Cerebellar nuclear complex (tissue), 1 donor: ENCODE data around the gene MAPRE2.

Experiments used
- DNase-seq, 2 experiments: peaks; one replicate each; lab custom pipeline; 2025; lab: John Stamatoyannopoulos, UW

Gene MAPRE2

GRCh38 chr18:35040988-35041814, at the start of gene MAPRE2:
Gene MAPRE2 (plus strand): TSS chr18:35041413. CDS start chr18:35041540, 127 bp downstream.
- peak; percentile 90 to 91 for DNase-seq

- no peak for DNase-seq
Observed at GRCh38 chr18:34991561-34991960, 49.7 kb upstream of the MAPRE2 start.

- no peak for DNase-seq
Observed at GRCh38 chr18:34993289-34993688, 47.9 kb upstream of the MAPRE2 start.

- DNase-seq: no peak
Observed at GRCh38 chr18:34995746-34996145, 45.5 kb upstream of the MAPRE2 start.

GRCh38 chr18:34998661-34999060, 42.6 kb upstream of the MAPRE2 start:
- no peak for DNase-seq

GRCh38 chr18:34999756-35000289, 41.4 kb upstream of the MAPRE2 start:
- no peak for DNase-seq

GRCh38 chr18:35000457-35000856, 40.8 kb upstream of the MAPRE2 start:
- DNase-seq: no peak

- no peak for DNase-seq
Observed at GRCh38 chr18:35002120-35002519, 39.1 kb upstream of the MAPRE2 start.

- DNase-seq: peak in 1 of 2 experiments; percentile 32
Observed at GRCh38 chr18:35005963-35006577, 35.1 kb upstream of the MAPRE2 start.

- no peak for DNase-seq
Observed at GRCh38 chr18:35010156-35010555, 31.1 kb upstream of the MAPRE2 start.

GRCh38 chr18:35010993-35011392, 30.2 kb upstream of the MAPRE2 start:
- DNase-seq: no peak

GRCh38 chr18:35019933-35020332, 21.3 kb upstream of the MAPRE2 start:
- no peak for DNase-seq

- DNase-seq: no peak
Observed at GRCh38 chr18:35022426-35023001, 18.7 kb upstream of the MAPRE2 start.

- DNase-seq: no peak
Observed at GRCh38 chr18:35024196-35024595, 17.0 kb upstream of the MAPRE2 start.

- no peak for DNase-seq
Observed at GRCh38 chr18:35024965-35025364, 16.2 kb upstream of the MAPRE2 start.

GRCh38 chr18:35026407-35027061, 14.7 kb upstream of the MAPRE2 start:
- DNase-seq: peak in 1 of 2 experiments; percentile 34

GRCh38 chr18:35027206-35027605, 14.0 kb upstream of the MAPRE2 start:
- no peak for DNase-seq

- DNase-seq: no peak
Observed at GRCh38 chr18:35028536-35028935, 12.7 kb upstream of the MAPRE2 start.

- no peak for DNase-seq
Observed at GRCh38 chr18:35029103-35029502, 12.1 kb upstream of the MAPRE2 start.

- DNase-seq: no peak
Observed at GRCh38 chr18:35029770-35030169, 11.4 kb upstream of the MAPRE2 start.

- DNase-seq: no peak
Observed at GRCh38 chr18:35030277-35030989, 10.8 kb upstream of the MAPRE2 start.

GRCh38 chr18:35032113-35032512, 9.1 kb upstream of the MAPRE2 start:
- DNase-seq: no peak
